Stimulated activated CD8-positive, alpha-beta memory T cell treated with anti-CD3 and anti-CD28 coated beads, Interleukin-12 subunit alpha, Interleukin-12 subunit beta, amount 100 ng/mL, for 24 hours (primary cell): ENCODE measurements around the gene WDR44.
"Not testable (repeated sequence)": the region's sequence is repeated elsewhere in the genome, so short reads cannot be mapped to it uniquely, and the experiment has no call there.

ENCODE experiments used
- DNase-seq: peaks from one replicate; pipeline ENCODE4 v3.0.0-alpha.2; 2020; ENCODE audit errors: extremely low read depth

The WDR44 gene, protein sequence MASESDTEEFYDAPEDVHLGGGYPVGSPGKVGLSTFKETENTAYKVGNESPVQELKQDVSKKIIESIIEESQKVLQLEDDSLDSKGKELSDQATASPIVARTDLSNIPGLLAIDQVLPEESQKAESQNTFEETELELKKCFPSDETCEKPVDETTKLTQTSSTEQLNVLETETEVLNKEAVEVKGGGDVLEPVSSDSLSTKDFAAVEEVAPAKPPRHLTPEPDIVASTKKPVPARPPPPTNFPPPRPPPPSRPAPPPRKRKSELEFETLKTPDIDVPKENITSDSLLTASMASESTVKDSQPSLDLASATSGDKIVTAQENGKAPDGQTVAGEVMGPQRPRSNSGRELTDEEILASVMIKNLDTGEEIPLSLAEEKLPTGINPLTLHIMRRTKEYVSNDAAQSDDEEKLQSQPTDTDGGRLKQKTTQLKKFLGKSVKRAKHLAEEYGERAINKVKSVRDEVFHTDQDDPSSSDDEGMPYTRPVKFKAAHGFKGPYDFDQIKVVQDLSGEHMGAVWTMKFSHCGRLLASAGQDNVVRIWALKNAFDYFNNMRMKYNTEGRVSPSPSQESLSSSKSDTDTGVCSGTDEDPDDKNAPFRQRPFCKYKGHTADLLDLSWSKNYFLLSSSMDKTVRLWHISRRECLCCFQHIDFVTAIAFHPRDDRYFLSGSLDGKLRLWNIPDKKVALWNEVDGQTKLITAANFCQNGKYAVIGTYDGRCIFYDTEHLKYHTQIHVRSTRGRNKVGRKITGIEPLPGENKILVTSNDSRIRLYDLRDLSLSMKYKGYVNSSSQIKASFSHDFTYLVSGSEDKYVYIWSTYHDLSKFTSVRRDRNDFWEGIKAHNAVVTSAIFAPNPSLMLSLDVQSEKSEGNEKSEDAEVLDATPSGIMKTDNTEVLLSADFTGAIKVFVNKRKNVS

GRCh38 chrX:118345464-118346257 is at the start of gene WDR44:
TSS of gene WDR44 (plus strand) at chrX:118346106. CDS start at chrX:118346504, 398 bp downstream.
- peak; percentile 67 for DNase-seq

- not testable (repeated sequence) for DNase-seq
Observed at GRCh38 chrX:118305827-118306226, 40.1 kb upstream of the WDR44 start.

DNA sequence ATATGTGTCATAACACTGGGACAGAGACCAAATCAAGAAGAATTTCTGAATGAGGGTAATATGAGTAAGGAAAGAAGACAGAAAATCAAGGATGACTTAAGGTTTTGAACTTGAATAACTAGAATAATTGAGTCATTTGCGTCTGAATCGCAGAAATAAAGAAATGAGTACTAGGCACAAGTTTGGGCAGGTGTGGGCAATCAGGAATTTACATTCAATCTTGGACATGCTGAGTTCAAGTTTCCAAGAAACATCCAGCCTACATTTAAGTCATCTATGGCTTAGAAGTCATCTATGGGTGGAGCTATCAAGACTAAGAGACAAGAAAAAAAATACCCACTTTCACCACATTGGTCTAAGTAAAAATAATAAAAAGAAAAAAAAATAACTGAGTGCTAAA is 30.4 kb upstream of the WDR44 start:
- no peak for DNase-seq

- DNase-seq: no peak
Observed at GRCh38 chrX:118324588-118324987, 21.3 kb upstream of the WDR44 start.

DNA sequence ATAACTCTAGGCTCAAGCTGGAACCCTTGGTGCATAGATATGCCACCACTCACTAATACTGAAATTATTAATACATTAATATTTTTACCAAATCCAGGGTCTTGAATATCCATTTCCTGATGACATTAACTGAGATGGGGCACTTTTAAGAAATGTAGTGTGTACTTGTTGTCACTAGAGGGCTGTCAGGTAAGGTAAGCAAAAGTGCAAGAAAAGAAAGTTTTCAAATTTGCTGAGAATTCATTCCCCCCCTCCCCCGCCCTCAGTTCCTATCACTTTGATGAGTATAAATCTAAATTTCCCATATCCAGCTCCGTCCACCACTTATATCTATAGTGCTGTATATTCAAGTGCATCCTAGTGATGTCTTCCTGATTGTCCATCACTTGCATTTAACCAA is 20.5 kb upstream of the WDR44 start:
- no peak for DNase-seq

GRCh38 chrX:118329175-118329574 is 16.7 kb upstream of the WDR44 start:
- no peak for DNase-seq

- DNase-seq: no peak
Observed at GRCh38 chrX:118337687-118338086, 8.2 kb upstream of the WDR44 start.

DNA sequence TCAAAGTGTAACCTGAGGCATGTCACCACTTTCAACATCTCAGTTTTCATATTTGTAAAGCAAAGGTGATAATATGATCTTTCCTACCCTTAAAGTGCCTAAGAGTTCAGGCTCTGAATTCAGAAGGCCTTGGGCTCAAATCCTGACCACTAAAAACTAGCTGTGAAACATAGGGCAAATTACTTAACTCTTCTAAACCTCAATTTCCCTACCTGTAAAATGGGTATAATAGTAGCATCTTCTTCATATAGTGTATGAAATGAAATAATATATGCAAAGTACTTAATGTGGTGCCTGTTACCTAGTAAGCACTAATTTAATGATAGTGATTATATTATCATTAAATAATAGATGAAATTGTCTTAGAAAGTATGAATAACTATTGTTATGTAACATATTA is 7.0 kb upstream of the WDR44 start:
- DNase-seq: no peak

- no peak for DNase-seq
Observed at GRCh38 chrX:118345045-118345463, 852 bp upstream of the WDR44 start.

GRCh38 chrX:118346258-118347094 is 570 bp downstream of the WDR44 start:
- no peak for DNase-seq

DNA sequence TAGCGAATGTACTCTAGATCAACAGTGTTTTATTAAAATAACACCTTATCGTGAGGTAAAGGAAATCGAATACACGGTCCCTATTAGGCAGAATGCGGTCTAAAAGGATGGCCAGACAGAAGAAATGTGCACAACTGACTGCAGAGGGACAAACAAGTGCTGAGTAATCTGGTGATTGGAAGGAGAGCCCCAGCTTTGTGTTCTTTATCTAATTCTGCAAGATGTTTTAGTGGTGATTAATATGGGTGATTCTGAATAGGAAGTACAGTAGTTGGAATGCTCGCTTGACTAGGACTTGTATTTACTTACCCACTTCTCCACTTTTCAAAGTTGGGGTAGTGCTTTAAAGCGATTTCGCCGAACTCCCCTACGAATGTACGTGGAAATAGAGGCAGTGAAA is 1.2 kb downstream of the WDR44 start:
- no peak for DNase-seq

DNA sequence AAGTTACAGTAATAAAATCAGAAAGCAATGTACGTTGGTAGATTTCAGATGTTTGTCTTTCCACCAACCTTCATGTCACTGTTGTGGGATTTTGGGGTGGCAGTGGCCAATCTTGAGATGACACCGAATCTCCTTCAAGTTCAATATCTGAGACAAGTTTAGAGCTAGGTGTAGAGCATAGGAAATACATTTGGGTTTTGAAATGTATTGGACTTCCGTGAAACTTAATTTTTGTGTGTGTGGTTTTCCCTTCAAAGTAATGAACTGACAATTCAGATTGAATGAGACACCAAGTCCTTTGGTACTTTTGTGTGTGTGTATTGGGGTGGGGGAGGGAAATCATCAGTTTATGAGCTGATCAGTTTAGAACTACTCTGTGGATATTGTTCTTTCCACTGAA is 1.8 kb downstream of the WDR44 start:
- no peak for DNase-seq

- no peak for DNase-seq
Observed at GRCh38 chrX:118348186-118348810, 2.4 kb downstream of the WDR44 start.

DNA sequence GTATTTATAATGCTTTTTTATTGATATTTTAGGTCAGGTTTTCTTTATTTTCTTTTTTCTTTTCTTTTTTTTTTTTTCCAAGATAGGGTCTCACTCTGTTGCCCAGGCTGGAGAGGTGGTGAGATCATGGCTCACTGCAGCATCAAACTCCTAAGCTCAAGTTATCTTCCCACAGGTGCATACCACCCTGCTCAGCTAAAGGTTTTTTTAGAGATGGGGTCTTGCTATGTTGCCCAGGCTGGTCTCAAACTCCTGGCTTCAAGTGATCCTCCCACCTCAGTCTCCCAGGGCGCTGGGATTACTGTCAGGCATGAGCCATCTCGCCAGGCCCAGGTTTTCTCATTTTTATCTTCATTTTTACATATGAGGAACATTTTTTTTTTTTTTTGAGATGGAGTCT is 3.3 kb downstream of the WDR44 start:
- DNase-seq: no peak

DNA sequence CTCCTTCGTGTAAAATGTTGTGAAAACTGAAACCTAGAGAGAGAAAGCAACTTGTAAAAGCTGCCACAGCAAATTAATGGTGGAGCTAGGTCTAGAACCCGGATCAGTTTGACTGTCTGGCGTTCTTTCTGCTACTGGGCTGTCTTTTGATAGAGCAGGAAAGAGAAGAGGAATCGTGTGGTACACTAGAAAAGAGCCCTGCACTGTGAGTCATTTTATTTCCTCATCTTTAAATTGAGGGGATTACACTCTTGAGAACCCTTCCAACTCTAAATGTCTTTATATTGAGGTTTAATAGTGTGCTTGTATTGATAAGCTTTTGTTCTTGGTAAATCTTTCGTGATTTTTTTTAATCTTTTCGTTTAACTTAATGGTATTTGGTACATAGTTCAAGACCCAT is 4.3 kb downstream of the WDR44 start:
- DNase-seq: no peak

DNA sequence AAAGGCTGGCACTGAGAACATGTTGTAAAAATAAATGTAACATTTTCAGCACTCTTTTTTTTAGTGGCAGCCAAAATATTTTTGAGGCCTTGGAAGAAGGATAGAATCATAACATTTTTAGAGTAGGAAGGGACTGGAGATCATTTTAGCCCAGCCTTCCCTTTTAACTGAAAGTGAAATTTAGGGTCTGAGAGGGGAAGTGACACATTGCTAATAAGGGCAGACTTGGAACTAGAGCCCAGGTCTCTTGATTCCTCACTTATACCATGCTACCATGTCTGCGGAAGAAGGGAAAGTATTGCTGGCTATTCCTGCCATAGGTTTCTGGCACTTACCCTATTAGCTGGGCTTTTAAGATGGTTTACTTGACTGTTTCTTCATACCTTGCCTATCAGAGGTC is 4.8 kb downstream of the WDR44 start:
- DNase-seq: no peak

- no peak for DNase-seq
Observed at GRCh38 chrX:118352566-118352965, 6.7 kb downstream of the WDR44 start.

DNA sequence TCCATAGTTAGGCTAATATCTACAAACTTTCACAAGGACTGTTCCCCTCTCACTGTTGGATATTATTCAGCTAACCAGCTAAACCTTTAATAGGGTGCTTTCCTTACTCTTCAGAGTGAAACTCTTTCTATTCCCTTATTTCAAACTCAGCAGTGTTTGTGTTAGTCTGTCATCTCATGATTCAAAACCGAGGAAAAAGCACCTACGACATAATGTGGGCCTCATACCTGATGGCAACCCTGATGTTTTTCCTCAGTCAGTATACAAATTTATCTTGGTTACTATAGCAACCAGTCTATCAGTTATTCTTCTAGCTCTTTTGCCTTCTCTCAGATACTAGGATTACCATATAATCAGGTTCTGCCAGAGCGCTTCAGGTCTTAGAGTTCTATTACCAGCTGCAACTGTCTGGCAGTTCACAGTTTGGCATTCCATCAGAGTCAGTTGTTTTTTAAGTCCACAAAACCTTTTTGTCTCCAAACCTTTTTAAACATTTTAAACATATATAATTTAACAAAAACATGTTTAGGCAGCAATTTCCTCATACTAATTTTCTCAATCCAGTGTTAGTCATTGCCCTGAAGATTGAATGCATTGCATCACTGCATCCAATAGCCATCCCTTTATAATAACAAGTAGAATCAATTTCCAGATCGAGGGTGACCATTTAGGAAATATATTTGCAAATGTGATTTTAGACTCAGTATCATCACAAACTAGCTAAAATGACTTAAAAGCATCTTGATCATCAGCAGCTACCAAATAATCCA is 7.4 kb downstream of the WDR44 start:
- DNase-seq: no peak

GRCh38 chrX:118355225-118355920 is 9.5 kb downstream of the WDR44 start:
- DNase-seq: no peak
